Inflammatory macrophage (primary cell): Measurements from ENCODE around the gene PPP1R36.

ENCODE experiments used
- DNase-seq, 2 donors: peaks; one replicate each; pipeline ENCODE4 v3.0.0-alpha.2; 2020 to 2022
- total RNA-seq, 18 experiments: gene quantifications; one replicate each; lab custom pipeline; 2026; ENCODE audit warnings: mixed read lengths in 6 of 18, inconsistent platforms in 2 of 18; lab: John Stamatoyannopoulos, UW

The PPP1R36 gene
- total RNA-seq: 0.37 to 0.87 (median 0.48) reads per million in 18 experiments

GRCh38 chr14:64549791-64550620, at the start of gene PPP1R36:
PPP1R36 (plus strand) TSS chr14:64549961; CDS start chr14:64549998, 37 bp downstream.
- DNase-seq: peak; percentile 29 to 30

- no peak for DNase-seq
These were observed 49.7 kb upstream of the PPP1R36 start for GRCh38 chr14:64500088-64500487.

DNA sequence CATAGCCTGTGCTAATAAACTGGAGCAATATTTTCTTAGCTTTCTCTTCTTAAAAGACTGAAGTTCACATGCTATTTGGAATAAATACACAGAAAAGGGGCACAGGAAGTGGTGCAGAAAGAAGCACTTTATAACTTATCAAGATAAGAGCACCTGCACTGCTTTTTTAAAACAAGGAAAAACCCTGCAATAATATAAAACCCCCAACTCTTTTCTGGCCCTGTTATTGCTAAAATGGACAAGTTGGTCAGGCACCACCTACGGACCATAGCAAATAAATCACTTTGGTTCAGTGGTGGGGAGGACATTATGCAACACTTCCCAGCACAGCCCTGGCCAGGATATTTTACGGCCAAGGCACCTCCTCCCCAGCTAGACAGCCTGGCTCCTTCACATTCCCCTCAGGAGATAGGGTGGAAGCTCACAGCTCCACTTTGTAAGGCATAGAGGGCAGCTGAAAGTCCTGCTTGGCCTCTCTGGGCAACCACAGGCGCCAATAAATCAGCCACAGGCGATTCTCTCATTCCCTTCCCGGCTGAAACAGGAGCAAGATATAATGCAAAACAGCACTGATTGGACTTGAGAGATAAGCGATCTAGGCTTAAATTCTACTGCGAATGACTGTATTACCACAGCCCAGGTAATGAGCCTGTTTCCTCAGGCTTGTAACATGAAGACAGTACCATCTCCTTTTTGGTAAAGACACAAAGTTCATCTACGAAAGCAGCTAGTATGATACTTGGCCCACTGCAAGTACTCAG, 48.2 kb upstream of the PPP1R36 start:
- DNase-seq: peak; percentile 17 to 18

GRCh38 chr14:64502456-64502855, 47.3 kb upstream of the PPP1R36 start:
- no peak for DNase-seq

DNA sequence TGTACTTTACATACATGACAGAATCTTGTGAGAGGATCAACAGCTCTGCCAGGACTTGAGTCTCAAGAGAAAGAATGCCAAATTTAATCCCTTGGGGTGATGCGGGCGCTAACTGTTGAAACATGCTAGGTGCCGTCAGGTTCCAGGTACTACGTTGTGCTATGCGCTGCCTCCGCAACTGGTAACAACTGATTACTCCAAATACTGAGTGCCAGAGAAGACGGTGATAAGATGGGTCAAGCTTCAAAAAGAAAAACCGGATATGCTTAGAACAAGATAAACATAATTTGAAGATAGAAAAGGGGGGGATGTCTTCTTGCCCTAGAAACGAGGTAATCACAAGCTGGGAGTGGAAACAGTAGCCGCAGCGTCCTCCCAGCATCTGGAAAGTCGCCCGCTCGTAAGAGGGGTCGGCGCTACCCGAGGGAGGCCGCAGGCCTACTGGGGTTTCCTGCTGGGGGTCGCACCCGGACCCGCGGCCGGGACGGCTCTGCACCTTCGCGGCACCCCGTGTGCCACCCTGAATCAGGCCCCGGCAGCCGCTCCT, 46.8 kb upstream of the PPP1R36 start:
- DNase-seq: no peak

- peak; percentile 94 to 98 for DNase-seq
These were observed 46.1 kb upstream of the PPP1R36 start, which contains the start of gene ZBTB25 for GRCh38 chr14:64503434-64504309. ZBTB25 (minus strand) TSS chr14:64503838; CDS start chr14:64490533, 13,305 bp downstream.

DNA sequence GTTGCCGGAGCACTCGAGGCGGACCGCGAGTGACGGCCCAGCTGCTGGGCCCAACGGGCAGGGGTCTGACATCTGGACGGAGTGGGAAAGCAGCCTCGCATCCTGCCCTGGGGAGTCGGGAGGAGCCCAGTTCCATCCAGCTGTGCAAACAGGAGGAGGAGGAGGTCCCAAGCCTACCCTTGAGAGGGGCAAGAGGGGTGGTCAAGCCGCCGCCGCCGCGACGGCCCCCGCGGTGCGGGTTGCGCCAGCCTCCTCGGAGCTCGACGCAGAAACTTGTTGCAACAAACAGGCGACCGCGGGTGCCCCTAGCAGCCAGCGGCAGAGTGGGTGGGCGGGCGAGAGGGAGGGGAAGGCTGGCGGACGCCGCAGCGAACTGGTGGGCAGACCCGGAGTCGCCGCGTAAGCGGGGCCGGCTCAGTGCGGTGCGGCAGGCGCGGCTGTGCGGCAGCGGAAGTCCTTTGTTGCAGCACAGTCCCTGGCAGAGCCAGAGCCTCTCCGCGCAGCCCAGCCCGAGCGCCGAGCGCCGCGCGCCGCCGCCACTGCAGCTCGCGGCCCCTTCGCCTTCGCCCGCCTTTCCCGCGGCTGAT, 45.4 kb upstream of the PPP1R36 start, which contains the start of gene ZBTB1:
Gene ZBTB1, plus strand, starts transcription at position 461 of the 587 bp plus-strand sequence. CDS start 16,735 bp downstream, outside the sequence.
- DNase-seq: peak; percentile 94 to 98

- peak; percentile 86 to 93 for DNase-seq
These were observed 44.6 kb upstream of the PPP1R36 start for GRCh38 chr14:64504897-64505794.

GRCh38 chr14:64506721-64507120, 43.0 kb upstream of the PPP1R36 start:
- DNase-seq: peak; percentile 34 to 45

DNA sequence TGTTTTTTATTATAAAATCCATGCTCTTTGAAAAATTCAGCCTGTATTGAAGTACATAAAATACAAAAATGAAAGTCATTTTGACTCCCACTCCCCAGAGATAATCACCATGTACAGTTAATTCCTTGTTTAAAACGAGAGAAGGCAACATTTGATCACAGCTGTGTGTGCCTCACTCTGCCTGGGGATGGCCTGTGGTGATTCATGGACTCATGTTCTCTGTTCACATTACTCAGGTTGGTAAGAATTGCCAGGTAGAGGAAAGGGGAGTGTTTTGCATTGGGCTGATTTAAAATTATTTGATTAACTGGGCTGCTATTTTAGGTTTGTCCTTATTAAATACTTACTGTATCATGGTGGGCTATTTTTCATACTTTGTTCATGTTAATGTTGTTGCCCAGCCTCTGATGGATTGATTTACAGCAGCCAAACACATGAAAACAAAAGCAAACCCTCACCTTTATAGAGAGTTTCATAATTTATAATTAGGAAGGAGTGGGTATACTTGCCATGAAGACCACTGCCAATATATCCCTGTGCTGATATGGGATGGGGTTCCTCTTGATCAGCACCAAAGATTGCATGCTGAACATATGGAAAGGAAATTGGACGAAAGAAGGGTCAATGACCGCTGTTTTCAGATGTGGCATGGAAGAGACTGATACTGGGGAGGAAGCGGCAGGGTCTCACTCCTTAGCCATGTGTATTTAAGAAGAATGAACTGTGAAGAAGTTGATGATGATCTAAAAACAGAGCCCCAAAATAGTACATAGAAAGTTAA, 42.2 kb upstream of the PPP1R36 start:
- DNase-seq: no peak

- DNase-seq: no peak
These were observed 41.5 kb upstream of the PPP1R36 start for GRCh38 chr14:64508215-64508776.

DNA sequence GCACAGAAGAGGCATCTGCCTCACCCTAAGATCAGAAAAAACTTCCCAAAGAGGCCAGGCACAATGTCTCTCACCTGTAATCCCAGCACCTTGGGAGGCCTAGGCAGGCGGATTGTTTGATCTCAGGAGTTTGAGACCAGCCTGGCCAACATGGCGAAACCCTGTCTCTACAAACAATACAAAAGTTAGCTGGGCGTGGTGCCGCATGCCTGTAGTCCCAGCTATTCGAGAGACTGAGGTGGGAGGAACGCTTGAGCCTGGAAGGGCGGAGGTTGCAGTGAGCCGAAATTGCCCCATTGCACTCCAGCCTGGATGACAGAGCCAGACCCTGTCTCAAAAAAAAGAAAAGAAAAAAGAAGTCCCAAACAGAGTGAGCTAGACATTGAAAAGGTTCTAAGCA, 40.7 kb upstream of the PPP1R36 start:
- no peak for DNase-seq

DNA sequence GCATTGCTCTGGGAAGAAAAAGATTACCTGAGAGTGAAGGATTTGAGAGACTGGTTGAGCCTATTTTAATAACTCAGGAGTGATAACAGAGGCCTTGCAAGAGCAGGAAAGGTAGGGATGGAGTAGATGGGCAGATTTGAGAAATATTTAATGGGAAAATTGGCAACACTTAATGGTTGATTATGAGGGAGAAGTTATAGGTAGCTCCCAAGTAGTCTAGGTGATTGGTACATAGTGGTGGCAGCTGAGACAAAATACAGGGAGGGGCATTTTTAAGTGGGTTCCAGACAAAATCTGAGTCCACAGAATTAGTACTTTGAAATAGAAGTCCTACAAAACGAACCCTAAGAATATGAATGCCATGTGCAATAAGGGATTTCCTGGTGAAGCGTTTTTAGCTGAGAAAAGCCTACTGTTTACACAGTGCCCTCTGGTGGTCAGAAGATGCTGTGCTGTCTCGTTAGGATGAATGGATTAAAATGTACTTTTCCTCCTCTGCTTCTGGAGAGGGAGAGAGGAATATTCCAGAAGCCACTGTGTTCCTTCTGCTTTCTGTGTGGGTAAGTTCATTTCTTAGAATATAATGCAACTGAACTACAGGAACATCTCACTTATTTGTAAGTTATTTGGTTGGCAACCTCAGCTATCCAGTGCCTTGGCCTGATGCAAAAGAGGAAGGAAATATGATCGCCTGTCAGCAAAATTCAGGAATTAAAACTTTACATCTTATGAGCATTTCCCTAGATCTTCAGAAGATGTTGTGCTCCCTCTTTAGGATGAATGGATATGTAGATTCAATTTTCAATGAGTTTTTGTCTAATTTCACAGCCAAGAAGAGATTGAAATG, 38.7 kb upstream of the PPP1R36 start:
- DNase-seq: peak; percentile 78 to 79

DNA sequence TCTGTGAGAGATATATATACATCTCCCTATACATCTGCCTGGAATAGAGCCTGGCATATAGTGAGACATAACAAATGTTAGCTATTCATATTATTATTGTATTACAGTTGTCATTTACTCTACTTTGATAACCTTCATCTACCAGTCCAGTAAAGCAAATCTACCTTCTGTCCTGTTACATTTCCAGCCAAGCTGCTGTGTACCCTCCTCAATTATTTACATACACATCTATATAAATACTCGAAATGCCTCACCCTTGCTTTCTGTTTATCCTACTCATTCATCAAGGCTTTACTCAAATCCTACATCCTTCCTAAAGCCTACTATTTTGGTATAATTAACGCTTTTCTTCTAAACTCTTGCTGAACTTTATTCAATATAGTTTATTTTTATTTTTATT, 36.5 kb upstream of the PPP1R36 start:
- DNase-seq: no peak

GRCh38 chr14:64515053-64515452, 34.7 kb upstream of the PPP1R36 start:
- DNase-seq: no peak

DNA sequence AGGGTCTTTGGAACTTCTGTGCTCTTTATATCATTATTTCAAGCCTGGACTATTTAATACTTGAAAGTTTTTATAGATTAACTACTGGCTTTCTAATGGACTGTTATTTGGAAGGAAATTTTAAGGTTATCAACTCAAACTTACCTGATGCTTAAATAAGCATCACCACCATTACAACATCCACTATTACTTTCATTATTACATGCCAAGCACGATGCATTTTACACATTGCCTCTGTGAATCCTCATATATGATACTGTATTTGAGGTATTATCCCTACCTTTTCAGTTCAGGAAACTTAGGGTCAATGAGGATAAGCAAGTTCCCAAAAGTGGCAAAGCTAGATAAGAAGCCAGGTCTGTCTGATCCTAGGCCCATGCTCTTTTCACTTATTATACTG, 32.8 kb upstream of the PPP1R36 start:
- no peak for DNase-seq

DNA sequence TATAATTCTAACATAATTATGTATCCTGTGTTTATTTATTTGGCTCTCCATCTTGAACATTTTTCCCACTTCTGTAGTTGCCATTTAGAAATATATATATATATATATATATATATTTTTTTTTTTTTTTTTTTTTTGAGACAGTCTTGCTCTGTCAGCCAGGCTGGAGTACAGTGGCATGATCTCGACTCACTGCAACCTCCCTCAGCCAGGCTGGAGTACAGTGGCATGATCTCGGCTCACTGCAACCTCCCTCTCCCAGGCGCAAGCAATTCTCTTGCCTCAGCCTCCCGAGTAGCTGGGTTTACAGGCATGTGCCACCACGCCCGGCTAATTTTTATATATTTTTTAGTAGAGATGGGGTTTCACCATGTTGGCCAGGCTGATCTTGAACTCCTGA, 32.1 kb upstream of the PPP1R36 start:
- peak in 1 of 2 donors; percentile 37 for DNase-seq

DNA sequence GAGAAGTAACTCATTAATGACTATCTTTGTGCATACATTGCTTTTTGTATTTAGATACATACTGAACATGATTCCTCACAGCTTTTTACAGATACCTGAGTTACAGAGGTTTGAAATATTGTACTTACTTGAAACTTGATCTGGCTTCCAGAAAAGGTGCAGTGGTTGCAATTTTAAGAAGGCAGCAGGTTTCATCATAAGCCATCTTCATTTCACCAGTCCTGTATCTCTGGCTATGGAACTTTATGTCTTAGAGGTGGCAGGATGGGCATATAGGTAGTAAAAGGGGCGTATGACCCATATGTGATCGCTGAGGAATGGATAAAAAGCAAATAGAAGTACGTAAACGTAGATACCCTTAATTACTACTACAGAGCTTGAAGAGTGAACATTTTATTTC, 31.5 kb upstream of the PPP1R36 start:
- DNase-seq: no peak
